ENCODE results near the gene CDH4. TPM values are rescaled to one million over a fixed set of nuclear protein-coding genes. Genes with fewer than 3 reads are reported as not detected.

The CDH4 gene
- total and polyA plus RNA-seq, 10 donors = 0.30 to 20.1 (median 7.7) TPM

DNA sequence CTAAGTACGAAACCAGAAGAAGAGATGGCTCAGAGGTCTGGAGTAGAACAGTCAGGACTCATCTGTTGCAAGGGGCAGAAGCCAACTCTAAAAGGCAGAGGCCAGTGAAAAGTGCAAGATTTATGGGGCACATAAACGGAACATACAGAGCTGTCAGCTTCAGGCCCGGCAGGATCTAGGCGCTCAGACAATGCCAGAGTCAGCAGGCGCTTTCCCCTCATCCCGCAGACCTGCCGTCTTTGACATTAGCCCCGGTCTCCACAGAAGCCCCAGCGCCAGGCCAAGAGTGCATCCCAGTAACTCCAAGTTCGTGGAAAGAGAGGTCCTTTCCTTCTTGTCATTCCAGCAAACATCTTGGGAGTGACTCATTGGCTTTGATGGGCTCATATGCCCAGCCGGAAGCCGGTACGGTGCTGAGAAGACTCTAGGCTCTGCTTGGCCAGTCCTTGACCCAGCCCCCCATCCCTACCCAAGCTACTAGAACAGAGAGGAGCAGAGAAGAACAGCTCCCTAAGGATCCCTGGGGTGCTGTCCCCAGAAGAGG is 552.8 kb downstream of the CDH4 start:
- 81 to 93% (median 86%) methylated on average over 12 to 13 of the region's 13 CpGs for WGBS, 5 donors
- peaks cover 0 to 55% (median 0%) of the 10 kb centered on the region in 7 donors for H3K27me3 ChIP-seq (replicated peaks in 1 of 7)
- H3K4me3 ChIP-seq = no peak overlapping the region
- TF ChIP-seq CTCF (IDR thresholded peaks at IDR 0.05 in 8 of 11, conservative IDR thresholded peaks at IDR 0.05 in 3 of 11) (no peak), POLR2AphosphoS5 (IDR thresholded peaks at IDR 0.05) (no peak)
- peak; percentile 67 for DNase-seq
- no peak overlapping the region for H3K27ac ChIP-seq
- intact Hi-C loops (cut with DNase I; ENCODE audit: low total_unique reads) = no loop called here
- no peaks in the 10 kb centered on the region for H3K9me3 ChIP-seq
- peaks cover 0 to 9% (median 0%) of the 10 kb centered on the region in 6 donors for H3K4me1 ChIP-seq
- no peaks in the 10 kb centered on the region for H3K36me3 ChIP-seq

GRCh38 chr20:61805365-61805764 is 553.3 kb downstream of the CDH4 start:
- H3K36me3 ChIP-seq = no peaks in the 10 kb centered on the region
- intact Hi-C loops (cut with DNase I; ENCODE audit: low total_unique reads) = no loop called here
- H3K4me1 ChIP-seq = peaks cover 0 to 9% (median 0%) of the 10 kb centered on the region in 6 donors
- peaks cover 0 to 50% (median 0%) of the 10 kb centered on the region in 7 donors for H3K27me3 ChIP-seq (replicated peaks in 1 of 7)
- peak; percentile 31 for DNase-seq
- TF ChIP-seq POLR2AphosphoS5 (IDR thresholded peaks at IDR 0.05) = no peak
- no peak for TF ChIP-seq CTCF (IDR thresholded peaks at IDR 0.05 in 8 of 11, conservative IDR thresholded peaks at IDR 0.05 in 3 of 11)
- no peak for TF ChIP-seq POLR2A (IDR thresholded peaks at IDR 0.05)
- H3K9me3 ChIP-seq = no peaks in the 10 kb centered on the region
- WGBS, 5 donors = 63 to 88% (median 85%) methylated on average over 10 to 12 of the region's 12 CpGs
- no peak overlapping the region for H3K27ac ChIP-seq
- no peak overlapping the region for H3K4me3 ChIP-seq

- peak; percentile 33 for DNase-seq
- Histone ChIP-seq H3K27me3 (replicated peaks in 1 of 7) (peaks cover 0 to 46% (median 0%) of the 10 kb centered on the region in 7 donors), H3K27ac (no peak overlapping the region), H3K9me3 (no peaks in the 10 kb centered on the region), H3K4me3 (no peak overlapping the region), H3K36me3 (no peaks in the 10 kb centered on the region), H3K4me1 (peaks cover 0 to 9% (median 0%) of the 10 kb centered on the region in 6 donors)
- TF ChIP-seq POLR2A (IDR thresholded peaks at IDR 0.05) (no peak), POLR2AphosphoS5 (IDR thresholded peaks at IDR 0.05) (no peak), CTCF (IDR thresholded peaks at IDR 0.05 in 8 of 11, conservative IDR thresholded peaks at IDR 0.05 in 3 of 11) (no peak)
- WGBS, 5 donors = 85 to 91% (median 88%) methylated on average over 8 of the region's 8 CpGs
- intact Hi-C loops (cut with DNase I; ENCODE audit: low total_unique reads) = no loop called here
These were observed 553.7 kb downstream of the CDH4 start for GRCh38 chr20:61805781-61806180.

DNA sequence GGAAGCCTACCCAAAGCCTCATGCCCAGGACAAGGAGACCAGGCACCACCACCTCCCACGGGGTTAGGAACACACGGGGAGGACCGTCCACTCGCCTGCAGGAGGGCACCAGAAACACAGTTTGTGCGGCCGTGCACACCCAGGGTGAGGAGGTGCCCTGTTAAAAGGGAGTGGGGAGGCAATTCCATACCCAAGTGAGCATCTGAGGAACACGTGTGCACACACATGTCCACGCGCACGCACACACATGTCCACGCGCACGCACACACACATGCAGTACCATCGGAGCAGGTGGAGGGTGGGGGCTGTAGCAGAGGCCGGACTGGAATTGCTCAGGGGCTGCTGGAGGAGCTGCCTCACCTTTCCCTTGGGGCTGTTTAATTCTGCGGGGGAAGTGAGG is 554.3 kb downstream of the CDH4 start:
- 88 to 92% (median 90%) methylated on average over 16 of the region's 16 CpGs for WGBS, 5 donors
- TF ChIP-seq POLR2A (IDR thresholded peaks at IDR 0.05) = no peak
- no peak for TF ChIP-seq CTCF (IDR thresholded peaks at IDR 0.05 in 8 of 11, conservative IDR thresholded peaks at IDR 0.05 in 3 of 11)
- no peak for TF ChIP-seq POLR2AphosphoS5 (IDR thresholded peaks at IDR 0.05)
- DNase-seq = peak; percentile 40
- H3K27ac ChIP-seq = no peak overlapping the region
- H3K27me3 ChIP-seq (replicated peaks in 1 of 7) = peaks cover 0 to 41% (median 0%) of the 10 kb centered on the region in 7 donors
- intact Hi-C loops (cut with DNase I; ENCODE audit: low total_unique reads) = no loop called here
- peaks cover 0 to 9% (median 0%) of the 10 kb centered on the region in 6 donors for H3K4me1 ChIP-seq
- H3K9me3 ChIP-seq = no peaks in the 10 kb centered on the region
- no peak overlapping the region for H3K4me3 ChIP-seq
- no peaks in the 10 kb centered on the region for H3K36me3 ChIP-seq
